DMS114 treated with DMSO at 0.1 percent for 48 hours (cell line): ENCODE data around the gene YIPF2.
"Not testable (repeated sequence)": the region's sequence is repeated elsewhere in the genome, so short reads cannot be mapped to it uniquely, and the experiment has no call there.

ENCODE experiments used
- DNase-seq: peaks from one replicate; lab custom pipeline; 2025; ENCODE audit not compliant: unreplicated experiment; lab: John Stamatoyannopoulos, UW

The YIPF2 gene

GRCh38 chr19:10877608-10878007 is 50.8 kb downstream of the YIPF2 start:
- not testable (repeated sequence) for DNase-seq

DNA sequence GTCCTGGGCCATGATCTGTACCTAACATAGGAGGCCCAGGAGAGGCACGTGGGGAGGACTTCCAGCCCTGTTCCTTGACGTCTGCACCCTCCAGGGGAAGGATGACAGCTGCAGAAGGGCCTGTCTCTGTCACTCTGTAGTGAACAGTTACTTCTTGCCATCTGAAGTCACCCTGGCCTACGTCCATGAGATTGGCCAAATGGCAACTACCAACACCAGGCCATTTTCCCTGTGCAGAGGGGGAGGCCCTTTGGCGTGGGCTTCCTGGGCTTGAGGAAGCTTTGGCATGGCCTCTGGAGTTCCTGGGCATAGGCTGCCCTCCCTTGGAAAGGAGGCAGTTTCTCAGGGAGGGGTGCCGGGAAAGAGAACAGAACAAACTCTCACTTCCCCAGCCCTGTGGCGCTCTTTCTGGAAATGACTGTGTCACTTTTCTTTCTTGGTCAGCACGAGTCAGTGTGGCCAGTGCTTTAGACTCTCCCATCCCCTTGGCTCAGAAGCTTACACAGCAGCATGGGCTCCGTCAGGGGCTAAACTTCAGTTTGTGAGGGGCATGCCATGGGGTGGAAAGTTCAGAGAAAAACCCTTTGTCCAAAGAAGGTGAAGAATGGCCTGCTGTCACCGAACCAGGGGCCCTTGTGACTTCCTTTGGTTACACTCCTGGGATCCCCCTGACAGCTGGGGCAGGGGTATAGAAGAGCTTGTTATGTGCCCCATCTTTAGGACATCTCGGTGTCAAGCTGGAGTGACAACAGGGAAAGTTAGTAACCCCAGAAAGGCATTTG is 51.8 kb downstream of the YIPF2 start:
- no peak for DNase-seq

DNA sequence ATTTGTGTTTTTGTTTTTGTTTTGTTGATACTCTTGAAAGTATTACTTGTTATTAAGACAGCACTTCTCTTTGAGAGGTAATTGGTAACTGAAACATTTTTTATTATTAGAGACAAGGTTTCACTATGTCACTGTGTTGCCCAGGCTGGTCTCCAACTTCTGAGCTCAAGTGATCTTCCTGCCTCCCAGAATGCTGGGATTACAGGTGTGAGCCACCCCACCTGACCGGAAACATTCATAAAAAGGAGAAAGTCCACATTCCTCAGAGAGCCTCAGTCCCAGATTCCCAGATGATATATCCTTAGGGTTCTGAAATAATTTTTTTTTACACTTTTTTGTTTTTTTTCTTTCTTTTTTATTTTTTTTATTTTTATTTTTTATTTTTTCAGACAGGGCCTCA is 54.4 kb downstream of the YIPF2 start:
- no peak for DNase-seq

DNA sequence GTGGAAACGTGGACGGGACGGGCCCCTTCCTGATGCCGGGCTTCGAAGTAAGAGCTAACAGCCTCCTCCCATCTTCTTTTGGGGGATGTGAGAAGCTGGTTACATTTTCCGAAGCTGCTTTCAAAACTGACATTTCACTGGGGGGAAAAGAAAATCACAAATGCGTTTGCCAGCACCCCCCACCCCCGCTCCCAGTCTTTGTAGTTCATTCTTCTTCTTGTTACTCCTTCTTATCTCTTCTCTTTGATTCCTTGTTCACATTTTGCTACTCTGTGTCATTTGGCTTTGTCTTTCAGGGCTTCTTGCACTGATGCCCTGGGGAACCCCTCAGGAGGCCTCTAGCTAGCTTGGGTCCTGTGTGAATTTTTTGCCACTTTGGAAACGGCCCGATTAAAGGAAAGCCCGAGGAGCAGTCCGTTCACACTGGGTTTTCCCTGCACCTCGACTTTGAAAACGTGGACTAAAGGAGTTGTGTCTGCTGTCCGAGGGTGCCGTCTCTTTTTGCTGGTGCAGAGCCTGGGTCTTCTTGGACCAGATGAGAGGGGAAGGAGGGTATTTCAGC is 55.8 kb downstream of the YIPF2 start:
- DNase-seq, result no peak
